BLaER1 (cell line): ENCODE results near the gene PBXIP1.
"Not testable (repeated sequence)": the region's sequence is repeated elsewhere in the genome, so short reads cannot be mapped to it uniquely, and the experiment has no call there.

Experiments
- H3K27ac ChIP-seq: shearing (Covaris generic); formaldehyde crosslinking; 2 replicates; pipeline ENCODE4 v1.8.1; 2022
- H3K27me3 ChIP-seq: shearing (Covaris generic); formaldehyde crosslinking; 2 replicates; pipeline ENCODE4 v1.8.1; 2022
- H3K36me3 ChIP-seq: shearing (Covaris generic); formaldehyde crosslinking; 2 replicates; pipeline ENCODE4 v1.8.1; 2022
- H3K4me1 ChIP-seq: shearing (Covaris generic); formaldehyde crosslinking; 2 replicates; pipeline ENCODE4 v1.8.1; 2022
- H3K4me2 ChIP-seq: shearing (Covaris generic); formaldehyde crosslinking; 2 replicates; pipeline ENCODE4 v1.8.1; 2022
- H3K4me3 ChIP-seq: shearing (Covaris generic); formaldehyde crosslinking; 2 replicates; pipeline ENCODE4 v1.8.1; 2022
- H3K9ac ChIP-seq: shearing (Covaris generic); formaldehyde crosslinking; 2 replicates; pipeline ENCODE4 v1.8.1; 2022
- H3K9me3 ChIP-seq: shearing (Covaris generic); formaldehyde crosslinking; 2 replicates; pipeline ENCODE4 v1.8.1; 2022
- H4K20me1 ChIP-seq: shearing (Covaris generic); formaldehyde crosslinking; 2 replicates; pipeline ENCODE4 v1.8.1; 2022
- Cebpa-rat ChIP-seq: shearing (Covaris generic); IDR thresholded peaks from 2 replicates; pipeline ENCODE4 v1.8.1; 2022

Gene PBXIP1

DNA sequence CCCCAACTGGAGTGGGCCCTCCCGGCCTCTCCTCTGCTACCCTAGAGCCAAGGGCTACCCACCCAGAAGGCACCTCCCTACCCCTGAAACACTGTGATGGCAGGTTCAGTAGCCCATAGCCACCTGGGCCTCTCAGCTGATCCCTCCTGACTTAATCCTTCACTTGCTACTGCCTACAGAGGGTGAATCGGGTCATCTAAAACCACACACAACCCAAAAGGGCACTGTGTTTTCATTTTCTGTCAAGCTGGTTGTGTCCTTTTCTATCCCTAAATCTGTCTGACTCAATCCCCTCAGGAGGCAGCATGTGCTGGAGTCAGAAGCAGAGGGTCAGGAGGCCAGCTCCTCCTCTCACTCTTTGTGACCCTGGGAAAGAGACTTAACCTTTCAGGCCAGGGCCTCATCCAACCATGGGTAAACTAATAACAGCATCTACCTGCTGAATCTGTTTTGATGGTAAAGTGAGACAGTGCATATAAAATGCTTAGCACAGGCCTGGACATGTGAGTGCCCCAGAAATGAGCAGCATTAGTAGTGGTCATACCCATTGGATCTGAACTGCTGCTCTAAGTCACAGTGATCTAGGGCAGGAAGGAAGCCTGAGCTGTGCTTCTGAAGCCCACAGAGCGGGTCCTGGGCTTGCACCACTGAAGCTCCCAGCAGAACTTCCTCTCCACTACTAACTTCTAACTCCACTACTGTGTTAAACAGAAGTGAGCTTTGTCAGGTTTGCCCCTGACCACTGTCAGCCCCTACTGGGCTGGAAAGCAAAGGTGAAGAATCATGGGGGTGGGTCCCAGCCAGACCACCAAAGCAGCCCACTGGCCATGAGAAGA lies 30.3 kb downstream of the PBXIP1 start:
- Histone ChIP-seq H3K4me3 (no peak overlapping the region), H3K27me3 (no peaks in the 10 kb centered on the region), H4K20me1 (no peaks in the 10 kb centered on the region), H3K9me3 (no peaks in the 10 kb centered on the region), H3K9ac (no peak overlapping the region), H3K36me3 (peaks cover 91% of the 10 kb centered on the region), H3K27ac (peak overlapping the region; percentile 31; the same call in 1 of the 2 replicates), H3K4me2 (peak overlapping the region; percentile 18), H3K4me1 (peaks cover 11% of the 10 kb centered on the region)
- no peak for TF ChIP-seq Cebpa-rat

- Histone ChIP-seq H3K36me3 (peaks cover 75% of the 10 kb centered on the region), H3K4me1 (peaks cover 11% of the 10 kb centered on the region), H3K27ac (no peak overlapping the region), H3K9me3 (no peaks in the 10 kb centered on the region), H3K27me3 (no peaks in the 10 kb centered on the region), H3K9ac (no peak overlapping the region), H3K4me3 (no peak overlapping the region), H3K4me2 (no peak overlapping the region), H4K20me1 (no peaks in the 10 kb centered on the region)
- TF ChIP-seq Cebpa-rat = no peak
Measured at GRCh38 chr1:154923695-154924094, 32.2 kb downstream of the PBXIP1 start.

DNA sequence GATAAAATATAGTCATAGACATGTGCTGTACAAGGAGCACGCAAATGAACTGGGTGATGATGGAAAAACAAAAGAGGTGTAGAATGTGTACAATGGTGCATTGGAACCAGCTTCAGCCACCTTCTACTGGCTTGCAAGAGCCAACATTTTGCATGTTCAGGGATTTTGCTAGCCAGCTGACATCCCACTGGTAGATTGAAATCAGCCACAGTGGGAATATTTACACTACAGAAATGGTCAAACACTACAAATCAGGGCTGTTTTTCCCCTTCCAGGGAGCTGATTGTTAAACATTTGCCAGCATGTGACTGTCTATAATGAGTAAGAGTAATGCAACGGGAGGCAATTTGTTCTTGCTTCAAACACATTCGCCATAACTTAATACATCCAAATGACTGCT lies 42.6 kb downstream of the PBXIP1 start:
- Histone ChIP-seq H3K9me3 (peaks cover 12% of the 10 kb centered on the region), H3K4me2 (no peak overlapping the region), H4K20me1 (no peaks in the 10 kb centered on the region), H3K27me3 (no peaks in the 10 kb centered on the region), H3K4me3 (no peak overlapping the region), H3K4me1 (no peaks in the 10 kb centered on the region), H3K9ac (no peak overlapping the region), H3K36me3 (0 out of 2 replicates have a peak, but pooled peaks cover 6% of the 10 kb centered on the region), H3K27ac (no peak overlapping the region)
- TF ChIP-seq Cebpa-rat = no peak

- H3K4me2 ChIP-seq = no peak overlapping the region
- TF ChIP-seq Cebpa-rat = no peak
- no peak overlapping the region for H3K9ac ChIP-seq
- 0 out of 2 replicates have a peak, but pooled peaks cover 6% of the 10 kb centered on the region for H3K36me3 ChIP-seq
- H3K9me3 ChIP-seq = peaks cover 18% of the 10 kb centered on the region
- H3K27ac ChIP-seq = no peak overlapping the region
- no peaks in the 10 kb centered on the region for H3K4me1 ChIP-seq
- no peaks in the 10 kb centered on the region for H3K27me3 ChIP-seq
- no peak overlapping the region for H3K4me3 ChIP-seq
- H4K20me1 ChIP-seq = no peaks in the 10 kb centered on the region
Measured at GRCh38 chr1:154912755-154913154, 43.1 kb downstream of the PBXIP1 start.

GRCh38 chr1:154911691-154912550 lies 44.0 kb downstream of the PBXIP1 start:
- H3K27me3 ChIP-seq = no peaks in the 10 kb centered on the region
- no peak for TF ChIP-seq Cebpa-rat
- no peak overlapping the region for H3K27ac ChIP-seq
- no peak overlapping the region for H3K4me2 ChIP-seq
- no peaks in the 10 kb centered on the region for H4K20me1 ChIP-seq
- H3K36me3 ChIP-seq = 0 out of 2 replicates have a peak, but pooled peaks cover 6% of the 10 kb centered on the region
- peaks cover 25% of the 10 kb centered on the region for H3K9me3 ChIP-seq
- no peaks in the 10 kb centered on the region for H3K4me1 ChIP-seq
- no peak overlapping the region for H3K9ac ChIP-seq
- no peak overlapping the region for H3K4me3 ChIP-seq

DNA sequence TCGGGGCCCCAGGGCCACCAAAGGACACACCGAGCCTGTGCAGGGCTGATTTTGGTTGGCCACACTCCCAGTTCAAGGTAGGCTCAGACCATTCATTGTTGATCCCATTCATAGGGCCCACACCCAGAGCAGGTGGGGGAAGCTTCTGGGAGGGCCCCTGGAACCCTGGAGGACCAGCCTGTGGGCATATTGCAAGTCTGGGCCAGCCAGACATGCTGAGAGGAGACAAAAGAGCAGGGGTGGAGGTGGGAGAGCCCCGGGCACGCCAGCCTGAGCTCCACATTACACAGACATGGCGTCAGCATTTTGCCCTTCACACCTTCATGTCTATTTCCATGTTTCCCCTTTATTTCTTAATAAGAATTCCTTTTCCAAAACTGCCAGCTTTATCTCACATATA lies 45.0 kb downstream of the PBXIP1 start:
- TF ChIP-seq Cebpa-rat = no peak
- Histone ChIP-seq H3K9me3 (peaks cover 28% of the 10 kb centered on the region), H3K4me2 (no peak overlapping the region), H3K36me3 (0 out of 2 replicates have a peak, but pooled peaks cover 6% of the 10 kb centered on the region), H3K4me1 (no peaks in the 10 kb centered on the region), H3K9ac (no peak overlapping the region), H3K27ac (no peak overlapping the region), H3K4me3 (no peak overlapping the region), H3K27me3 (no peaks in the 10 kb centered on the region), H4K20me1 (no peaks in the 10 kb centered on the region)

DNA sequence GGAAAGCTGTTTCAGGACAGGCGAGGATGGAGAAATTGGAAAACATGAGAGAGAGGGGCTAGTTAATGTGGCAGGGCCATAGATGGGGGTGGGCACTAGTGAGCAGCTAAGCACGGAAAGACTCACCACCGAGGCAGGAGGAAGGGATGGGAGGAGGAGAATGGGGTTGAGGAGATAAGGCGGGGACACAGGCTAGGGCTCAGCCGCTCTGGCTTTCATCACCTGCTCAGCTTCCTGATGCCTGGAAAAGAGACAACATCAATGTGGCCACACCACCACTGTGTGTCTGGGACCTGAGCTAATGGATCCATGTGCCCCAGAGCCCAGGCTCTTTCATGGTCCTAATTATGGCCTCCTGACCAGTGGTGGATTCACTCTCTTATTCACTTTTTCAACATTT lies 47.0 kb downstream of the PBXIP1 start:
- Histone ChIP-seq H3K4me3 (no peak overlapping the region), H3K27me3 (no peaks in the 10 kb centered on the region), H3K9ac (no peak overlapping the region), H3K4me1 (no peaks in the 10 kb centered on the region), H3K36me3 (0 out of 2 replicates have a peak, but pooled peaks cover 6% of the 10 kb centered on the region), H4K20me1 (no peaks in the 10 kb centered on the region), H3K27ac (no peak overlapping the region), H3K4me2 (no peak overlapping the region), H3K9me3 (peaks cover 28% of the 10 kb centered on the region)
- TF ChIP-seq Cebpa-rat = no peak

DNA sequence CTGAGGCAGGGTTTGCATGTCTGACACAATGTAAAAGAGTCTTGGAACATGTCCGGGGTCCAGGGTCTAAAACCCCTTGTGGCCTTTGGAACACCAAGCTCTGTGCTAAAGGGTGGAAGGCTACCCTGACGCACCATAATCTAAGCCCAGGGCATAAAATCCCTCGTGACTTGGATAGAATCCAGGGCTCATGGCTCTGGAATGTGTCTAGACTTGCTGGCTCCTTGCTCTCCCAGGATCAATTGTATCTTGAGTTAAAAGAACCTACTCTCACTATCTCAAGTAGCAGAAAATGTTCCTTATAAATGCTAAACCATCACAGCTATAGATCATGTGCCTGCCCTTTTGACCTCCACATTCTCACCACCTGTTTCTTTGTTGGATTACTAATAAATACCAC lies 47.8 kb downstream of the PBXIP1 start:
- H3K27ac ChIP-seq, H3K9ac ChIP-seq, H3K4me2 ChIP-seq, H3K4me1 ChIP-seq, H3K4me3 ChIP-seq, H3K36me3 ChIP-seq, H3K27me3 ChIP-seq, H4K20me1 ChIP-seq: not testable (repeated sequence)
- peaks cover 28% of the 10 kb centered on the region for H3K9me3 ChIP-seq

DNA sequence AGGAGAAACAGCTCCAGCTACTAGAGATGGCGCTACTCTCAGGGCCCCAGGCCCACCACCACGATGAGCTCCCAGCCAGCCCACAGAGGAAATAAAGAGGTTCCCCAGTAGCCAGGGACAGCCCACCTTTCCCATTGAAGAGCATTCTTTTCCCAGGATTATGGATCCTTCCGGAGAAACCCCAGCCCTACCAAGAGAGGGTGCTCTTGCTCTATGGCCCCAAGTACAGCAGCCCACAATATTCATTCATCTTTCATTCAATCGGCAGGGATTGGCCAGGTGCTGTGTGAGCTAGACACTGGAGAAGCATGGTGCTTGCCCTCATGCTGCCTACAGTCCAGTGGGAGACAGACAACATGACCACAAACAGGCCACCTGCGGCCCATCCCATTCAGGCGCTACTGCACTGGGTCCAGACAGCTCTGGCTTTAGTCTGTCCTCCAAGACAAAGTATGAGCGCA lies 49.2 kb downstream of the PBXIP1 start:
- Histone ChIP-seq H3K4me3 (no peak overlapping the region), H3K27ac (no peak overlapping the region), H3K4me2 (no peak overlapping the region), H3K9ac (no peak overlapping the region), H3K9me3 (peaks cover 28% of the 10 kb centered on the region), H4K20me1 (no peaks in the 10 kb centered on the region), H3K4me1 (no peaks in the 10 kb centered on the region), H3K27me3 (no peaks in the 10 kb centered on the region), H3K36me3 (0 out of 2 replicates have a peak, but pooled peaks cover 6% of the 10 kb centered on the region)
- no peak for TF ChIP-seq Cebpa-rat
